ENCODE data around the gene SERPINB10. TPM values are rescaled to one million over a fixed set of nuclear protein-coding genes. Genes with fewer than 3 reads are reported as not detected.

The SERPINB10 gene
- total and polyA plus RNA-seq, 4 donors = 0.63 to 0.96 (median 0.64) TPM; not detected in 1

- no peaks in the 10 kb centered on the region for H3K36me3 ChIP-seq (ENCODE audit: control insufficient read depth in 4 of 4, insufficient read depth in 4 of 4, low read length in 4 of 4)
- H3K9ac ChIP-seq (ENCODE audit: insufficient read depth in 1 of 2, low read length in 2 of 2) = no peak overlapping the region
- ATAC-seq (ENCODE audit: insufficient read depth, low FRiP score) (no peak), DNase-seq (no peak)
- 26 to 56% methylated on average over 9 of the region's 9 CpGs for WGBS, 2 donors
- no peak overlapping the region for H3K4me3 ChIP-seq
- H3K27me3 ChIP-seq (ENCODE audit: control insufficient read depth in 3 of 3, insufficient read depth in 3 of 3, low read length in 2 of 3) = no peaks in the 10 kb centered on the region
- H3K9me3 ChIP-seq (ENCODE audit: control insufficient read depth in 4 of 4, insufficient read depth in 3 of 4, low read length in 3 of 4) = no peaks in the 10 kb centered on the region
- H3K27ac ChIP-seq (ENCODE audit: low read depth in 1 of 2, low read length in 1 of 2) = peak overlapping the region in 1 of 2 donors; percentile 40
- no peak for TF ChIP-seq CTCF (IDR thresholded peaks at IDR 0.05; ENCODE audit: control extremely low read depth, extremely low read depth)
- peaks cover 0 to 1% (median 0%) of the 10 kb centered on the region in 5 donors for H3K4me1 ChIP-seq (ENCODE audit: control insufficient read depth in 5 of 5, insufficient read depth in 5 of 5, low read length in 5 of 5)
Measured at GRCh38 chr18:63869374-63869773, 38.4 kb upstream of the SERPINB10 start.

- Histone ChIP-seq H3K27ac (ENCODE audit: low read depth in 1 of 2, low read length in 1 of 2) (peak overlapping the region in 1 of 2 donors; percentile 40), H3K4me3 (no peak overlapping the region), H3K9ac (ENCODE audit: insufficient read depth in 1 of 2, low read length in 2 of 2) (no peak overlapping the region), H3K9me3 (ENCODE audit: control insufficient read depth in 4 of 4, insufficient read depth in 3 of 4, low read length in 3 of 4) (no peaks in the 10 kb centered on the region), H3K4me1 (ENCODE audit: control insufficient read depth in 5 of 5, insufficient read depth in 5 of 5, low read length in 5 of 5) (peaks cover 0 to 1% (median 0%) of the 10 kb centered on the region in 5 donors), H3K36me3 (ENCODE audit: control insufficient read depth in 4 of 4, insufficient read depth in 4 of 4, low read length in 4 of 4) (no peaks in the 10 kb centered on the region), H3K27me3 (ENCODE audit: control insufficient read depth in 3 of 3, insufficient read depth in 3 of 3, low read length in 2 of 3) (no peaks in the 10 kb centered on the region)
- 80 to 85% methylated on average over 3 of the region's 3 CpGs for WGBS, 2 donors
- ATAC-seq (ENCODE audit: insufficient read depth, low FRiP score) = no peak
- DNase-seq = no peak
- no peak for TF ChIP-seq CTCF (IDR thresholded peaks at IDR 0.05; ENCODE audit: control extremely low read depth, extremely low read depth)
Measured at GRCh38 chr18:63869851-63870250, 37.9 kb upstream of the SERPINB10 start.

GRCh38 chr18:63871836-63872235 is 35.9 kb upstream of the SERPINB10 start:
- 69 to 77% methylated on average over 1 of the region's 1 CpG for WGBS, 2 donors
- TF ChIP-seq CTCF (IDR thresholded peaks at IDR 0.05; ENCODE audit: control extremely low read depth, extremely low read depth) = no peak
- ATAC-seq (ENCODE audit: insufficient read depth, low FRiP score) (no peak), DNase-seq (no peak)
- H3K27me3 ChIP-seq (ENCODE audit: control insufficient read depth in 3 of 3, insufficient read depth in 3 of 3, low read length in 2 of 3) = no peaks in the 10 kb centered on the region
- H3K4me1 ChIP-seq (ENCODE audit: control insufficient read depth in 5 of 5, insufficient read depth in 5 of 5, low read length in 5 of 5) = peaks cover 0 to 1% (median 0%) of the 10 kb centered on the region in 5 donors
- H3K9ac ChIP-seq (ENCODE audit: insufficient read depth in 1 of 2, low read length in 2 of 2) = no peak overlapping the region
- H3K36me3 ChIP-seq (ENCODE audit: control insufficient read depth in 4 of 4, insufficient read depth in 4 of 4, low read length in 4 of 4) = no peaks in the 10 kb centered on the region
- no peak overlapping the region for H3K4me3 ChIP-seq
- no peak overlapping the region for H3K27ac ChIP-seq (ENCODE audit: low read depth in 1 of 2, low read length in 1 of 2)
- H3K9me3 ChIP-seq (ENCODE audit: control insufficient read depth in 4 of 4, insufficient read depth in 3 of 4, low read length in 3 of 4) = no peaks in the 10 kb centered on the region

GRCh38 chr18:63872586-63872985 is 35.2 kb upstream of the SERPINB10 start:
- no peak for TF ChIP-seq CTCF (IDR thresholded peaks at IDR 0.05; ENCODE audit: control extremely low read depth, extremely low read depth)
- ATAC-seq (ENCODE audit: insufficient read depth, low FRiP score) = no peak
- no peak for DNase-seq

More at GRCh38 chr18:63872586-63872985, 35.2 kb upstream of the SERPINB10 start:
- H3K27ac ChIP-seq (ENCODE audit: low read depth in 1 of 2, low read length in 1 of 2) = no peak overlapping the region
- peaks cover 0 to 1% (median 0%) of the 10 kb centered on the region in 5 donors for H3K4me1 ChIP-seq (ENCODE audit: control insufficient read depth in 5 of 5, insufficient read depth in 5 of 5, low read length in 5 of 5)
- no peaks in the 10 kb centered on the region for H3K36me3 ChIP-seq (ENCODE audit: control insufficient read depth in 4 of 4, insufficient read depth in 4 of 4, low read length in 4 of 4)
- H3K27me3 ChIP-seq (ENCODE audit: control insufficient read depth in 3 of 3, insufficient read depth in 3 of 3, low read length in 2 of 3) = no peaks in the 10 kb centered on the region
- no peak overlapping the region for H3K4me3 ChIP-seq
- H3K9ac ChIP-seq (ENCODE audit: insufficient read depth in 1 of 2, low read length in 2 of 2) = no peak overlapping the region
- H3K9me3 ChIP-seq (ENCODE audit: control insufficient read depth in 4 of 4, insufficient read depth in 3 of 4, low read length in 3 of 4) = no peaks in the 10 kb centered on the region

All from lung (tissue), 12 donors.